ENCODE results near the gene RNF130. TPM values are rescaled to one million over a fixed set of nuclear protein-coding genes. Genes with fewer than 3 reads are reported as not detected.

The RNF130 gene, protein sequence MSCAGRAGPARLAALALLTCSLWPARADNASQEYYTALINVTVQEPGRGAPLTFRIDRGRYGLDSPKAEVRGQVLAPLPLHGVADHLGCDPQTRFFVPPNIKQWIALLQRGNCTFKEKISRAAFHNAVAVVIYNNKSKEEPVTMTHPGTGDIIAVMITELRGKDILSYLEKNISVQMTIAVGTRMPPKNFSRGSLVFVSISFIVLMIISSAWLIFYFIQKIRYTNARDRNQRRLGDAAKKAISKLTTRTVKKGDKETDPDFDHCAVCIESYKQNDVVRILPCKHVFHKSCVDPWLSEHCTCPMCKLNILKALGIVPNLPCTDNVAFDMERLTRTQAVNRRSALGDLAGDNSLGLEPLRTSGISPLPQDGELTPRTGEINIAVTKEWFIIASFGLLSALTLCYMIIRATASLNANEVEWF
- total RNA-seq (2011; cell fraction: chromatin; rRNA removed; ENCODE audit: low replicate concordance) = 19.1 and 19.5 TPM in 2 replicates
- total RNA-seq (2011; cell fraction: nucleolus; rRNA removed) = 12.8 and 17.0 TPM in 2 replicates
- 23.6 and 30.7 TPM in 2 replicates for total RNA-seq (2011; cell fraction: nucleoplasm; rRNA removed)
- total RNA-seq (2014; rRNA removed) = 25.7 and 28.0 TPM in 2 replicates
- 24.0 and 26.2 TPM in 2 replicates for total RNA-seq (2014; rRNA removed; fragmentation: Illumina TruSeq; extraction: Trizol)
- 39.4 and 39.5 TPM in 2 replicates for total RNA-seq (2015; rRNA removed; fragmentation: Illumina TruSeq; extraction: Trizol)
- total RNA-seq (2021) = 30.0 and 32.2 TPM in 2 replicates
- 29.0 and 31.4 TPM in 2 replicates for polyA plus RNA-seq (2011; rRNA removed)
- polyA plus RNA-seq (2011; cell fraction: cytosol; rRNA removed) = 24.5 and 27.9 TPM in 2 replicates
- polyA plus RNA-seq (2011; cell fraction: nucleus; rRNA removed) = 14.2 and 19.3 TPM in 2 replicates
- 31.0 and 76.8 TPM in 2 replicates for polyA plus RNA-seq (2012)
- 23.2 and 30.9 TPM in 2 replicates for polyA plus RNA-seq (2014; fragmentation: Illumina TruSeq; extraction: Trizol)
- polyA plus RNA-seq (2014; fragmentation: Nextera tagmentation; extraction: Ambion mirVana) = 1 to 10 TPM; 5.8 to 6.8 TPM
- polyA plus RNA-seq (2014; rRNA removed) = 26.7 and 27.1 TPM in 2 replicates
- 24.2 and 25.4 TPM in 2 replicates for polyA minus RNA-seq (2011; rRNA and poly(A)+ RNA removed)
- polyA minus RNA-seq (2011; cell fraction: cytosol; rRNA and poly(A)+ RNA removed) = 11.7 and 14.7 TPM in 2 replicates
- 10.0 and 13.7 TPM in 2 replicates for polyA minus RNA-seq (2011; cell fraction: nucleus; rRNA and poly(A)+ RNA removed)
- Bru-seq, nascent RNA = percentile 56 among the genes with signal in this experiment
- percentile 57 among the genes with signal in this experiment for BruChase-seq, experiment 1, labeled RNA remaining after a 2-hour chase
- percentile 55 among the genes with signal in this experiment for BruChase-seq, experiment 2, labeled RNA remaining after a 6-hour chase
- long read RNA-seq, experiment 1, transcript RNF130-205 (9 exons, 2,263 nt) = major isoform, 78 of 102 reads
- long read RNA-seq, experiment 1, partial matches to known transcripts = 12 of 102 reads
- long read RNA-seq, experiment 1, other reads (novel, unspliced or antisense) = 11 of 102 reads
- long read RNA-seq, experiment 2, transcript RNF130-205 (9 exons, 2,263 nt) = major isoform, 31 of 51 reads
- long read RNA-seq, experiment 2, partial matches to known transcripts = 13 of 51 reads
- long read RNA-seq, experiment 2, other reads (novel, unspliced or antisense) = 7 of 51 reads
- long read RNA-seq, experiment 3, transcript RNF130-205 (9 exons, 2,263 nt) = major isoform, 16 of 19 reads
- long read RNA-seq, experiment 3, partial matches to known transcripts = 1 of 19 reads
- long read RNA-seq, experiment 3, other reads (novel, unspliced or antisense) = 2 of 19 reads

DNA sequence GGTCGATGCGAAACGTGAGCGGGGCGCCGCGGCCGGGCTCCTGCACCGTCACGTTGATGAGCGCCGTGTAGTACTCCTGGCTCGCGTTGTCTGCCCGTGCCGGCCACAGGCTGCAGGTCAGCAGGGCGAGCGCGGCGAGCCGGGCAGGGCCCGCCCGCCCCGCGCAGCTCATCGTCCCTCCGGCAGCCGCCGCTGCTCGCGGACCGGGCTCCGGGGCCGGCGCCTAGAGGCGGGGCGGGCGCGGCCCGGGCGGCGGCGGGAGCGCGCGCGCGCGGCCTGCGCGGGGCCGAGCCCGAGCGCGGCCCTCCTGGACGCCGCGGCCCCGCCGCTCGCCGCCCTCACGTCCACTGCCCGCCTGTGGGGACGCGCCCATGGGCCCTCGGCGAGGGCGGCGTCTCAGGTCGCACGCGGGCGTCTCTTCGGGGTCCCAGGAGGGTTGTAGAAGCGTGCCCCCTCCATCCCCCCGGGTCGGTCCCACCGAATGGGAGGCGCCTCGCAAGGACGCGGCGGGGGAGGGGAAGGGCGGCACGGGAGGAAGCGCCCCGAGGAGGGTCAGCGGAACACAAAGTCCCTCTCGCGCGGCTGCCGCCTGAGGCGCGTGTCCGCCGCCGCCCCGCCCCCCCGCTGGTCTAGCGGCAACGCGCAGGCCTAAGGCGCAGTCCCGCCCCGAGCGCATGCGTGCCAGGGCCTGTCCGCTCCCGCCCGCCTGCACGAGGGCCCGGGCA, at the start of gene RNF130:
RNF130 (minus strand) TSS at position 229 of the 725 bp plus-strand sequence; CDS start at position 172, 57 bp downstream.
- POLR2A ChIA-PET = interaction anchor here (0.6 kb wide), 1 partner anchor 52 kb away, joined by 3 read pairs; no protein-coding TSS in a partner anchor
- CTCF ChIA-PET (ENCODE audit: low intra/inter-chr PET ratio) = interaction anchor here (0.6 kb wide), 1 partner anchor 19 kb away, joined by 7 read pairs; no protein-coding TSS in a partner anchor
- H3K9me1 ChIP-seq (ENCODE audit: control insufficient read depth, insufficient read depth, low read length) = peaks cover 3% of the 10 kb centered on the region
- no TSS peak for BruUV-seq (replicated peaks)
- WGBS (ENCODE audit: insufficient coverage, low coverage, missing lambda C conversion rate) = 2% methylated on average over 65 of the region's 113 CpGs
- 0 out of 2 replicates have a peak, but pooled peaks cover 8% of the 10 kb centered on the region for H4K20me1 ChIP-seq (replicated peaks; ENCODE audit: control insufficient read depth, insufficient read depth, low read length)
- intact Hi-C loops (cut with micrococcal nuclease) = loop anchor here (5.0 kb wide), 1 partner anchor 84 kb away; no protein-coding TSS in a partner anchor
- H3K4me3 ChIP-seq = peak within 1 kb of the TSS; percentile 59
- peak; percentile 95 to 96 (median 96) for DNase-seq (ENCODE audit: extremely low read depth in 1 of 4, low spot score in 3 of 4)
- no peaks in the 10 kb centered on the region for H3K27me3 ChIP-seq (ENCODE audit: control insufficient read depth in 2 of 2, insufficient read depth in 2 of 2, low read length in 2 of 2)
- FAIRE-seq = peak; percentile 64
- peak; percentile 85 for ATAC-seq
- H3K27ac ChIP-seq (ENCODE audit: extremely low read depth, low read depth, low read length) = peak within 1 kb of the TSS; percentile 91
- H3K9ac ChIP-seq (ENCODE audit: insufficient read depth in 1 of 2, low read depth in 2 of 2, low read length in 2 of 2) = peak within 1 kb of the TSS; percentile 88 to 93
- peak within 1 kb of the TSS; percentile 81 for H3K4me2 ChIP-seq (ENCODE audit: insufficient read depth, low read length)
- H3K9me3 ChIP-seq (replicated peaks; ENCODE audit: control insufficient read depth, insufficient read depth, low read depth, low read length) = peaks cover 4% of the 10 kb centered on the region; the same call in 1 of the 2 replicates
- peak within 1 kb of the TSS; percentile 99 for H2AFZ ChIP-seq (ENCODE audit: low read depth, low read length)
- in situ Hi-C loops (cut with MboI) = no loop called here
- peaks cover 35% of the 10 kb centered on the region for H3K79me2 ChIP-seq (ENCODE audit: control insufficient read depth, insufficient read depth, low read length)
- H3K36me3 ChIP-seq (ENCODE audit: control insufficient read depth, insufficient read depth, low read length) = no peaks in the 10 kb centered on the region
- H3K4me1 ChIP-seq (replicated peaks in 1 of 2; ENCODE audit: control insufficient read depth in 2 of 2, insufficient read depth in 2 of 2, low read length in 2 of 2) = peaks cover 19 to 34% of the 10 kb centered on the region in 2 experiments
- TF ChIP-seq MEF2A (IDR thresholded peaks at IDR 0.05; ENCODE audit: control insufficient read depth, low read depth, low read length) (no peak), FOSL1 (tag; conservative IDR thresholded peaks at IDR 0.05) (peak; percentile 62; the same call in 1 of the 2 replicates), BCL6 (CRISPR knock-in tag; IDR thresholded peaks at IDR 0.05) (no peak), ZNF586 (CRISPR knock-in tag; conservative IDR thresholded peaks at IDR 0.05) (no peak), MAFG (tag; conservative IDR thresholded peaks at IDR 0.05) (no peak), ILK (tag; IDR thresholded peaks at IDR 0.05; ENCODE audit: borderline replicate concordance, low read depth) (no peak), POLR2AphosphoS5 (IDR thresholded peaks at IDR 0.05; ENCODE audit: control insufficient read depth, insufficient read depth, low read depth, low read length) (no peak; the same call in 1 of the 2 replicates), TARDBP (IDR thresholded peaks at IDR 0.05) (peak; percentile 85), MYBL2 (IDR thresholded peaks at IDR 0.05; ENCODE audit: low read depth) (no peak), MYBL2 (CRISPR knock-in tag; IDR thresholded peaks at IDR 0.05; ENCODE audit: borderline replicate concordance) (no peak)
- TF ChIP-seq, protein P1, sequence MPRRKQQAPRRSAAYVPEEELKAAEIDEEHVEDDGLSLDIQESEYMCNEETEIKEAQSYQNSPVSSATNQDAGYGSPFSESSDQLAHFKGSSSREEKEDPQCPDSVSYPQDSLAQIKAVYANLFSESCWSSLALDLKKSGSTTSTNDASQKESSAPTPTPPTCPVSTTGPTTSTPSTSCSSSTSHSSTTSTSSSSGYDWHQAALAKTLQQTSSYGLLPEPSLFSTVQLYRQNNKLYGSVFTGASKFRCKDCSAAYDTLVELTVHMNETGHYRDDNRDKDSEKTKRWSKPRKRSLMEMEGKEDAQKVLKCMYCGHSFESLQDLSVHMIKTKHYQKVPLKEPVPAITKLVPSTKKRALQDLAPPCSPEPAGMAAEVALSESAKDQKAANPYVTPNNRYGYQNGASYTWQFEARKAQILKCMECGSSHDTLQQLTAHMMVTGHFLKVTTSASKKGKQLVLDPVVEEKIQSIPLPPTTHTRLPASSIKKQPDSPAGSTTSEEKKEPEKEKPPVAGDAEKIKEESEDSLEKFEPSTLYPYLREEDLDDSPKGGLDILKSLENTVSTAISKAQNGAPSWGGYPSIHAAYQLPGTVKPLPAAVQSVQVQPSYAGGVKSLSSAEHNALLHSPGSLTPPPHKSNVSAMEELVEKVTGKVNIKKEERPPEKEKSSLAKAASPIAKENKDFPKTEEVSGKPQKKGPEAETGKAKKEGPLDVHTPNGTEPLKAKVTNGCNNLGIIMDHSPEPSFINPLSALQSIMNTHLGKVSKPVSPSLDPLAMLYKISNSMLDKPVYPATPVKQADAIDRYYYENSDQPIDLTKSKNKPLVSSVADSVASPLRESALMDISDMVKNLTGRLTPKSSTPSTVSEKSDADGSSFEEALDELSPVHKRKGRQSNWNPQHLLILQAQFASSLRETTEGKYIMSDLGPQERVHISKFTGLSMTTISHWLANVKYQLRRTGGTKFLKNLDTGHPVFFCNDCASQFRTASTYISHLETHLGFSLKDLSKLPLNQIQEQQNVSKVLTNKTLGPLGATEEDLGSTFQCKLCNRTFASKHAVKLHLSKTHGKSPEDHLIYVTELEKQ (CRISPR knock-in tag; IDR thresholded peaks at IDR 0.05) = no peak
